Stimulated activated CD4-positive, alpha-beta T cell treated with anti-CD3 and anti-CD28 coated beads, Interleukin-4, amount 100 ng/mL, for 1 hour (primary cell): ENCODE measurements around the gene ENTPD7.

Source experiments
- DNase-seq: peaks from one replicate; pipeline ENCODE4 v3.0.0-alpha.2; 2020

Gene ENTPD7

DNA sequence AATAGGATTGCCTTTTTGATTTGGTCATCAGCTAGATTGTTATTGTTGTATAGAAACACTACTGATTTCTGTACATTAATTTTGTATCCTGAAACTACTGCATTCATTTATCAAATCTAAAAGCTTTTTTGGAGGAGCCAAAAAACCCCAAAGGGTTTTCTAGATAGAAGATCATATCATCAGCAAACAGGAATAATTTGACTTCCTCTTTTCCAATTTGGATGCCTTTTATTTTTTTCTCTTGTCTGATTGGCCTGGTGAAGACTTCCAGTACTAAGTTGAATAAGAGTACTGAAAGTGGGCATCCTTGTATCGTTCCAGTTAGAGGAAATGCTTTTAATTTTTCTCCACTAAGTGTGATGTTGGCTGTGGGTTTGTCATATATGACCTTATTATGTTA lies 10.6 kb upstream of the ENTPD7 start:
- DNase-seq, result no peak

GRCh38 chr10:99652800-99653390 lies 6.4 kb upstream of the ENTPD7 start:
- DNase-seq, result no peak

DNA sequence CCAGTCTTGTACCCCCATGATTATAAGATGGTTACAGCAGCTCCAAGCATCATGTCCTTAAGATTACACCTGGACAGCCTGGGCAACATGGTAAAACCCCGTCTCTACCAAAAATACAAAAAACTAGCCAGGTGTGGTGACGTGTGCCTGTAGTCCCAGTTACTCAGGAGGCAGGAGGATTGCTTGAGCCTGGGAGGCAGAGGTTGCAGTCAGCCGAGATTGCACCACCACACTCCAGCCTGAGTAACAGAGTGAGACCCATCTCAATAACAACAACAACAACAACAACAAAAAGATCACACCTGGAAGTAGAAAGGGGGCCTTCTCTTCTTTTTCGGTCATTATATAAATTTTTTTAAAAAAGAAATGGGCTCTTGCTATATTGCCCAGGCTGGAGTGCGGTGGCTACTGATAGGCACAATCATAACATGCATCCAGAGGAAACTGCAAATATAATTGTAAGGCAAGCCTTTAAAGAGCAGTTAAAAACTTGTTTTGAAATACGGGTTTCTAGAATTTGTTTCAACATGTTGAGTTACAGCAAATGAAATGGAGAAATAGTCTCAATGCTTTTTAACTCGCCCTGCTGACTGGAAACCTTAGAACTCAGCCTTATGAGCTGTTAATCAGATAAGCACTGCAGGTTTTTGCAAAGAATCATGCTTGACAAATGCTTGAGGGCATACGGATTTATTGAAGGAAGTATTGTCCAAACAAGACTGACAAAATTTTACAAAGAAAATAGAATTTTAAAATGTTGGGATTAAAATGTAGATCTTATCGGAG lies 4.7 kb upstream of the ENTPD7 start:
- no peak for DNase-seq

- DNase-seq, result no peak
These were observed 2.9 kb upstream of the ENTPD7 start for GRCh38 chr10:99656199-99657064.

GRCh38 chr10:99658622-99659030 lies 683 bp upstream of the ENTPD7 start:
- DNase-seq, result peak; percentile 66

DNA sequence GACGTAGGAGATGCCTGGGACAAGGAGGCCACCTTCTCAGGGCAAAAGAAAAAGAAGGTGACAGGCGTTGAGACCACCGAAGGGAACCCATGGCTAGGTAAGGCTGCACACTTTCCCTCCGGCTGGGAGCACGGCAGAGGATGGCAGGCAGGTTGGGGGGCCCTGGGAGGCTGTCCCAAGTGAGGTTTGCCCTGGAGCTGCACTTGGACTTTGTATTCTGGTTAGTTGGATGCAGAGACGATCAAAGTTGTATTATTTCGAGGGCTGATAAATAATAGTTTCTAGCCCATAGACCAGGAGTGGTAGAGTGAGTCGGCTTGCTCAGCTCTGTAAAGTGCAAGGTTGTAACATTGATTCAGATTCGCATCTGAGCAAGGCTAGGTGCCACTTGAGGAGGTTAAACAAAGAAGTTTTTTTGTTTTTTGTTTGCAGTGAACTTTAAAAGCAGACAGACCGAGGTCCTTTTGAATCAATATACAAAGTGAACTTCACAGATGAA lies 608 bp downstream of the ENTPD7 start:
- DNase-seq, result no peak

- no peak for DNase-seq
These were observed 1.5 kb downstream of the ENTPD7 start for GRCh38 chr10:99660662-99661376.

DNA sequence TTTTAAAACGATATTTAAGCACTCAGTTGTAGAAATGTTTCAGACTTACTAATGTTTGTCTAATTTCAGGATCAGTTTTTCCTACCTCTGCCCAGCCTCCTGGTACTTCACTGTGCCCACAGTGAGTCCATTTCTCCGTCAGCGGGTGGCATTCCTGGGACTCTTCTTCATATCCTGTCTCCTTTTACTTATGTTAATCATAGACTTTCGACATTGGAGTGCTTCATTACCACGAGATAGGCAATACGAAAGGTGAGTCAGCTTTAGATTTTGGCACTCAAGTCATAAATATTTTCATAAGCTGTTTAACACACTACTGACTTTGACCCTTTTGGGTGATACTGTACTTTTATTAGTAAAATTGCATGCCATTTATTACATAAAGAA lies 2.1 kb downstream of the ENTPD7 start:
- no peak for DNase-seq

GRCh38 chr10:99665304-99665703 lies 6.0 kb downstream of the ENTPD7 start:
- DNase-seq, result no peak

DNA sequence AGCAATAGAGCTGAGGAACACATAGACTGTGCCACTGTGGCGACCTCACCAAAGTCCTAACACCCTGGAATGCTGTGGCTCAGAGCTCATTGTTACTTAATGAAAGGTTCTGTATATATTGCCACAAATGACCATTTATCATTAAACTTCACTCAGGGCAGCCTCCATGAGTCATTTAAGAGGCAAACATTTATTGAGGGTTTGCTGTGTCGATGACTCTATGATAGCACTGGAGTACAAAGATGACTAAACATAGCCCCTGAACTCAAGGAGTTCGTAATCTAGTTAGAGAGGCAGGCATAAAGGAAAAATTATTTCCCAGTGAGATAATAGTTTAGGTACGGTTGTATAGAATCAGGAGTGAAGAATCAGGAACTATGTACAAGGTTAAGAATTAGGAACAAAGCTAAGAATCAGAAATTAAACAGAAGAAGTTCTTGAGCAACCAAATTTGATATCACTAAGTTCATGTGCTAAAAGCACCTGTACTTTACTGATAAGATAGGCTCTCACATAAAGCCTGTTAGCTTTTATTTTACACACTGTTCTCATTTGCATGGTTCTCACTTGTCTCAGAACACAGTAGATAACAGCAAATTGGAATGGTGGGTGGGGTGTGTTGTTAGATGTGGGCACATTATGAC lies 7.9 kb downstream of the ENTPD7 start:
- no peak for DNase-seq

DNA sequence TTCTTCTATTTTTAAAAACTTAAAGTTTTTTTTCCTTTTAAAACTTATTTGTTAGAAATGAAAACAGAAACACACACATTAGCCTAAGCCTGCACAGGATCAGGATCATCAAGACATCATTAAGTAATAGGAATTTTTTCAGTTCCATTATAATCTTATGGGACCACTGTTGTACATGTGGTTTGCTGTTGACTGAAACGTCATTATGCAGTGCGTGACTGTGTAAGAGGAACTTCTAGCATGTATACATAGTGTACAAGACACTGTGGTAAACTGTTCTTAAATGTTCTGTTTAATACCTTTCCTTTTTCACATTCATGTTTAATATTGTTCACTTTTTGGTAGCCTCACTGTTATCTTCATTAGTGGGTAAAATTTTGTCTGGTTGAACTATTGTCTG lies 12.1 kb downstream of the ENTPD7 start:
- DNase-seq, result no peak

GRCh38 chr10:99672884-99673283 lies 13.6 kb downstream of the ENTPD7 start:
- DNase-seq, result no peak

DNA sequence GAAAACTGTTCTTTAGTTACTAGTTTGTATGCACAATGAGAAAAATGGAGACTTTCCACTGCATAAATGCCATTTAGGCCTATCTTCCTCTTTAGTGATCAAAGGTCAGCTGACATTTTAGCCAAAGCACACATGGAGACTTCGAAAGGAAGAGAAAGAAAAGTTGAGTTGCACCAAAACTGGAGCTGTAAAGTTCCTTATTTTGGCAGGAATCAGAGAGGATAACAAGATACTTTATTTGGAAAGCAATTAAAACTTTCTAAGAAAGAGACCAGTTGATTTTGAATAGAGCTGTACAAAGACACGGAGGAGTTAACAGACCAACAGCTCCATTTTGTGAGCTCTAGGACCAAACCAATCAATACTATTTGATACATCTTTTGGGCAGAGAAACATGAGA lies 14.2 kb downstream of the ENTPD7 start:
- DNase-seq, result no peak

GRCh38 chr10:99674762-99675161 lies 15.5 kb downstream of the ENTPD7 start:
- no peak for DNase-seq

GRCh38 chr10:99676426-99676825 lies 17.1 kb downstream of the ENTPD7 start:
- DNase-seq, result no peak

- no peak for DNase-seq
These were observed 17.6 kb downstream of the ENTPD7 start for GRCh38 chr10:99676895-99677294.

DNA sequence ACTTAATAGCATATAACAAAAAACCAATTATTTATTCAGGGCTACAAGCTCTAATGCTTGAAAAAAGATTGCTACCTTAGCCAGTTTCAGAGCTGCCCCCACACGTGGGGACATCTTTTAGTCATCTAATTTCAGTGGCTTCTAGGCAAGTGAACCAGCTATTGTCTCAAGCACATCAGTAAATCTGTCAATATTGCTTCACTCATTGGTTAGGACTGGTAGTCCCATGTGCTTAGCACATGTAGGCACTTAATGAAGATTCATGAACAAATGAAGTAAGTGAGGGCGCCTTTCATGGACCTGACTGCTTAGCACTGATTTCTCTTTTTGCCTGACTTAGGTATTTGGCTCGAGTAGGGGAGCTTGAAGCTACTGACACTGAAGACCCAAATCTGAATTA lies 19.6 kb downstream of the ENTPD7 start:
- no peak for DNase-seq

DNA sequence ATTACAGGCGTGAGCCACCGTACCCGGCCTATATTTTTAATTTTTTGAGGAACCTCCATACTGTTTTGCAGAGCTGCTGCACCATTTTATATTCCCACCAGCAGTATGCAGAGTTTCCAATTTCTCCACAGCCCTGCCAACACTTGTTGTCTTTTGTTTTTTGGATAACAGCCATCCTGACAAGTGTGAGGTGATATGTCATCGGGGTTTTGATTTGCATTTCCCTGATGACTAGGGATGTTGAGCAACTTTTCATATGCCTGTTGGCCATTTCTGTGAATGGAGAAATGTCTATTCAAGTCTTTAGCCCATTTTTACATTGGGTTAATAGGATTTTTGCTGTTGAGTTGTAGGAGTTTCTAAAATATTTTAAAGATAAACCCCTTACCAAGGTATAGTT lies 22.2 kb downstream of the ENTPD7 start:
- DNase-seq, result no peak

GRCh38 chr10:99682032-99682431 lies 22.7 kb downstream of the ENTPD7 start:
- DNase-seq, result no peak

DNA sequence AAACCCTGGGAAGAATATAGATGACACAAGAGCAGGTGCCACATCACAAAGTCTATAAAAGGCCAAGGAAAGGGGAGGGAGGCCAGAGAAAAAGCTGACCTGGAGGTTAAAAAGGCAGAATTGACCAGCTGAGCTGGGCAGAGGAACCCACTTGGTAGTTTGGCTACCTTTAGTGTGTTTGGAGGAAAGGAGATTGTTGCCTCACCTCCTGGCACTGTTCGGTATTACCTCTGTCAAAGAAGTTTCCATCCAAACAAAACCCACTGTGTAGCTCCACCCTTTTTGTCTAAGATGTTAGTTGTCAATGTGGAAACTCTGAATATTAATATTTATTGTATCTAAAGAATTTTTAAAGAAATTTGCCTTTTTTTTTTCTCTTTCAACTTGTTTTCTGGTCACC lies 23.4 kb downstream of the ENTPD7 start:
- DNase-seq, result no peak

- no peak for DNase-seq
These were observed 26.3 kb downstream of the ENTPD7 start for GRCh38 chr10:99685597-99685967.

GRCh38 chr10:99689461-99689860 lies 30.2 kb downstream of the ENTPD7 start:
- DNase-seq, result no peak
